Right renal pelvis (tissue), 4 donors: Measurements from ENCODE around the gene LENG1. TPM values are rescaled to one million over a fixed set of nuclear protein-coding genes. Genes with fewer than 3 reads are reported as not detected.
"Not testable (repeated sequence)": the region's sequence is repeated elsewhere in the genome, so short reads cannot be mapped to it uniquely, and the experiment has no call there.

Experiments used
- DNase-seq, 4 donors: peaks; one replicate each; pipeline ENCODE4 v3.0.0-alpha.2; 2013; ENCODE audit warnings: low read depth in 4 of 4, low spot score in 3 of 4, missing footprints in 1 of 4
- polyA plus RNA-seq, 4 donors: library from polyadenylated mRNA; unstranded; fragments of 120-200 nt; gene quantifications; one replicate each; pipeline ENCODE4 v1.2.1, GENCODE V29; 2013; ENCODE audit not compliant: insufficient read length in 4 of 4

LENG1 gene
- 1 to 10 TPM; 7.9 to 9.6 (median 8.4) TPM for polyA plus RNA-seq

DNA sequence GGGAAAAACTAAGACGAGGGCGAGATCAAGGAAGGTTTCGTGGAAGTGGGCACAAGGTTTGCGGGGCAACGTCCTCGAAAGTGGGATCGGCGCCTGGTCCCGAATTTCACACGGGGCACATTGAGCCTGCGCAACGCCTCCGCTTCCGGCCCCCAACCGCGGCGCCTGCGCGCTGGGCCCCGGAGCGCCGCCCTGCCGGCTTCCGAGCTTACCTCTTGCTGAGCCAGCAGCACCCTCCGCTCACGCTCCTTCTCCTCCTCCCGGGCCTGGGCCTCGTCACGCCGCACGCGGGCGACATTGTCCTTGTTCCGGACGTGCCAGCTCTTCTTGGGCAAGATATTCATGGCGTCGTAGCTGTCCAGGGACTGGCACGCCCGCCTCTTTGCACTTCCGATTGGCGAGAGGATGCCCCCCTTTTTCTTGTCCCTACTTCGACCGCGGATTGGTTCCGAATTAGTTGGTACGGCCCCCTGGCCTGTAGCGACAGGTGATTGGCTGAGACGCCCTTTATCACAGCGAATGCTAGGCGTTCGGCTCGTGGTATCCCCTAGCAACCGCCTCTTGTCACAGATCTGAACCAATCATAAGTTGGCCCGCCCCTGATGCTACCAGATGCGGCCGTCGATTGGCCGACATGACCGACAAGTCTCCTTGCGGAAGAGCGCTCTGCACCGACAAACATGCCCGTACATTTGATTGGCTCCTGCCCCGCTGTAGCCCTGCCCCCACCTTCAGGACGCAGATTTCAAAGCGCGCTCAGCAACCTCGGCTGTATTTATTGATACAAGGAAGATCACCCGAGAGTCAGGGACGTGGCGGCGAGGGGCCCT, at the start of gene LENG1:
Gene LENG1, minus strand, starts transcription at position 370 of the 830 bp plus-strand sequence. Its CDS starts 26 bp downstream, at position 344.
- DNase-seq, result peak; percentile 98 to 100 (median 100)

- no peak for DNase-seq
These were observed 49.2 kb upstream of the LENG1 start for GRCh38 chr19:54208784-54209057.

- no peak for DNase-seq
These were observed 48.7 kb upstream of the LENG1 start for GRCh38 chr19:54207983-54208783.

- no peak for DNase-seq
These were observed 48.1 kb upstream of the LENG1 start for GRCh38 chr19:54207676-54207982.

GRCh38 chr19:54207193-54207592, 47.7 kb upstream of the LENG1 start:
- not testable (repeated sequence) for DNase-seq

GRCh38 chr19:54206831-54207177, 47.3 kb upstream of the LENG1 start:
- DNase-seq, result no peak

DNA sequence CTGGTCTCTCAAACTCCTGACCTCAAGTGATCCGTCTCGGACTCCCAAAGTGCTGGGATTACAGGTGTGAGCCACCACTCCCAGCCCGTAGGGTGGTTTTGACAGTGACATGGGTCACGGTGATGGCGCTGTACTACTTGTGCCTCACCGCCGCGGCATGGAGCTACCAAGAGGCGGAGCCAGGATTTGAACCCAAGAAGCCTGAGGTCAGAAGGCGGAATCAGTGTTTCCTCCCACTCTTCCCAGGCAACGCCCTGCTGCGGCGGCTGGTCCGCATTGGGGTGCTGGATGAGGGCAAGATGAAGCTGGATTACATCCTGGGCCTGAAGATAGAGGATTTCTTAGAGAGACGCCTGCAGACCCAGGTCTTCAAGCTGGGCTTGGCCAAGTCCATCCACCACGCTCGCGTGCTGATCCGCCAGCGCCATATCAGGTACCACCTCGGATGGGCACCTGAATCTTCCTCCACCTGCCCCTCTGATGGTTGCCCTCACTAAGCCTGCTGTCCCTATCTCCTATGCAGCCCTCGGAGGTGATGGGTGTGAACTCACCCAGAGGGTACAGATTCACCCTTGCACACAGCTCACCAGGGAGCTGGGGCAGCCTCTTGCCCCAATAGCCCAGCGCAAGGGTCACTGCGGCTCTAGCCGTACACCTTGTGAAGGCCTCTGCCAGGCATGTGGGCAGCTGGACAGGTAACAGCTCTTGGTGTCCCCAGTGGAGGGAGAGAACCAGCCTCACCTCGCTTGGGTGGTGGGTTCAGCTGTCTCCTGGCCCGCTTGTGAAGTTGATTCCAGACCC, 46.7 kb upstream of the LENG1 start:
- DNase-seq, result no peak

GRCh38 chr19:54204767-54205468, 45.4 kb upstream of the LENG1 start:
- DNase-seq, result no peak

- no peak for DNase-seq
These were observed 43.7 kb upstream of the LENG1 start for GRCh38 chr19:54203151-54203611.

DNA sequence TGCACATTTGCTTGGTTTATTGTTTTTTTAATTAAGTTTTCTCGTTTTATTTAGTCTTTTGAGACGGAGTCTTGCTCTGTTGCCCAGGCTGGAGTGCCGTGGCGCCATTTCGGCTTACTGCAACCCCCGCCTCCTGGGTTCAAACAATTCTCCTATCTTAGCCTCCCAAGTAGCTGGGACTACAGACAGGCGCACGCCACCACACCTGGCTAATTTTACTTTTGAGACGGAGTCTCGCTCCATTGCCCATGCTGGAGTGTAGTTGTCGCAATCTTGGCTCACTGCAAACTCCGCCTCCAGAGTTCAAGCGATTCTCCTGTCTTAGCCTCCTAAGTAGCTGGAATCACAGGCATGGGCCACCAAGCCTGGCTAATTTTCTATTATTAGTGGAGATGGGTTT, 42.5 kb upstream of the LENG1 start:
- no peak for DNase-seq

- DNase-seq, result no peak
These were observed 41.7 kb upstream of the LENG1 start for GRCh38 chr19:54201172-54201701.

GRCh38 chr19:54199401-54199800, 39.9 kb upstream of the LENG1 start:
- DNase-seq, result no peak

DNA sequence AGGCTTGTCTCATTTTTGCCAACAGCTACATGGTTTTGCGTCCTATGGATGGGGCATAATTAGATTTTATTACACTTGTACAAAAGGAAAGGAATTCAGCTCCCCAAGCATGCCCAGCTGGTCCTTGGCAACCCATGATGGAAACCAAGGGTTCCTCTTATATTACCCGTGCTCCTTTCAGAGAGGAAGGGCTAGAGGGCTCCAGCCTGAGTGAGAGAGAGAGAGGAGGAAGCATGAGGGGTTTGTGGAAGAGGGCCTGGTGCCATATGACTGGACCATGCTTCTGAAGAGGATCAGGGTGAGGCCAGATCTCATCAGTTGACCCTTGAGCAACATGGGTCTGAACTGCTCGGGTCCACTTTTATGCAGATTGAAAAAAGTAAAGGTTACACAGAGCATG, 37.6 kb upstream of the LENG1 start:
- no peak for DNase-seq

GRCh38 chr19:54196536-54196935, 37.0 kb upstream of the LENG1 start:
- DNase-seq, result no peak

GRCh38 chr19:54194463-54194862, 34.9 kb upstream of the LENG1 start:
- not testable (repeated sequence) for DNase-seq

DNA sequence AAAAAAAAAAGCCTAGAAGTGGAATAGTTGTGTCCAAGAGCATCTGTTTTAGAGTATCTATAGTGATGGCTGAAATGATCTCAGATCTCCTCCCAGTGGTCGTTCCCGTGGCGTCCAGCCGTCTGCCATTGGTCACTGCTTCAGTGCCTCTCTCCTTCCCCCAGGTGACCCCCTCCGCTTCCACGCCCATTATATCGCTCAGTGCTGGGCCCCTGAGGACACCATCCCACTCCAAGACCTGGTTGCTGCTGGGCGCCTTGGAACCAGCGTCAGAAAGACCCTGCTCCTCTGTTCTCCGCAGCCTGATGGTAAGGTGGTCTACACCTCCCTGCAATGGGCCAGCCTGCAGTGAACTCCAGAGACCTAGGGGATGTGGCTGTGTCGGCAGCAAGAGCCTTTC, 33.5 kb upstream of the LENG1 start:
- DNase-seq, result no peak

DNA sequence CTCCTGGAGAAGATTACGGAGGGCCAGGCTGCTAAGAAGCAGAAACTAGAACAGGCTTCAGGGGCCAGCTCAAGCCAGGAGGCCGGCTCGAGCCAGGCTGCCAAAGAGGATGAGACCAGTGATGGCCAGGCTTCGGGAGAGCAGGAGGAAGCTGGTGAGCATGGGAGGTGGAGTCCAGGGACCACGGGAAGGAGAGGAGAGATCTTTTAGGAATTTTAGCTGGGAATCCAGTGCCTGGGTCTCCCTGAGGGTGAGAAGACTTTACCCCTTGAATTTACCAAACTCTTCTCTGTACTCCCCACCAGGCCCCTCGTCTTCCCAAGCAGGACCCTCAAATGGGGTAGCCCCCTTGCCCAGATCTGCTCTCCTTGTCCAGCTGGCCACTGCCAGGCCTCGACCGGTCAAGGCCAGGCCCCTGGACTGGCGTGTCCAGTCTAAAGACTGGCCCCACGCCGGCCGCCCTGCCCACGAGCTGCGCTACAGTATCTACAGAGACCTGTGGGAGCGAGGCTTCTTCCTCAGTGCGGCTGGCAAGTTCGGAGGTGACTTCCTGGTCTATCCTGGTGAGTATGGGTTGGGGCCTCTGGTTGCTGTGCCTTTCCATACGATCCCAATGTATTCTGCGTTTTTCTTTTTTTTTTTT, 32.4 kb upstream of the LENG1 start:
- DNase-seq, result no peak

GRCh38 chr19:54191011-54191810, 31.7 kb upstream of the LENG1 start, which contains the start of gene TSEN34:
Gene TSEN34 (plus strand): TSS chr19:54191308. CDS start chr19:54191365, 57 bp downstream.
- DNase-seq, result peak; percentile 80 to 90 (median 84)

DNA sequence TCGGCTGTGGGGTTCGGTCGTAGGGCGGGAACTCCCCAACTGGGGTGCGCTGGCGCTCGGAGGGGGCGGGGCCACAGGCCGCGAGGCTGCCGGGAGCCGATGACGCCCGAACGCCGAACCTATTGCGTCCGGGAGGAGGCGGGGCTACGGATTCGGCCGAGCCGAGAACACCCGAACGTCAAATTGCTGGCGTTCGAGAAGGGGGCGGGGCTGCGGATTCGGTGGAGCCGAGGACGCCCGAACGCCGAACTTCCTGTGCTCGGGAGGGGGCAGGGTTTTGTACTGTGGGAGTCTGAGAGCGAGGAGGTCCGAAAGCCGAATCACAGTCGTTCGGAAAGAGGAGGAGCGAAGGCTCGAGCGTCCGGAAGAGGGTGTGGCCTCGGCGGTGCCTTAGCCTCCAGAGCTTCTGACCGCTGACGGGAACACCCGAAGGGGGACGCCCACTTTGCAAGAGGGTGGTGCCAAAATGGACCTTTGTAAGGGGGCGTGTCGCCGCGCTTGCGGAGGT, 31.0 kb upstream of the LENG1 start:
- peak; percentile 98 to 99 (median 99) for DNase-seq
